OCI-LY3 (cell line): Measurements from ENCODE around the gene SLC25A44.

Experiments used
- CTCF ChIP-seq: fragments of 200-600, 300-600 bp; sonication (generic); IDR thresholded peaks from 2 replicates; pipeline ENCODE4 v1.5.1; 2014; ENCODE audit warnings: antibody characterized with exemption, low read length, low read depth
- EZH2phosphoT487 ChIP-seq: fragments of 200-600 bp; shearing (Covaris generic); IDR thresholded peaks from 2 replicates; pipeline ENCODE4 v1.6.1; 2018; ENCODE audit warnings: antibody characterized with exemption, mixed run types, low read depth

DNA sequence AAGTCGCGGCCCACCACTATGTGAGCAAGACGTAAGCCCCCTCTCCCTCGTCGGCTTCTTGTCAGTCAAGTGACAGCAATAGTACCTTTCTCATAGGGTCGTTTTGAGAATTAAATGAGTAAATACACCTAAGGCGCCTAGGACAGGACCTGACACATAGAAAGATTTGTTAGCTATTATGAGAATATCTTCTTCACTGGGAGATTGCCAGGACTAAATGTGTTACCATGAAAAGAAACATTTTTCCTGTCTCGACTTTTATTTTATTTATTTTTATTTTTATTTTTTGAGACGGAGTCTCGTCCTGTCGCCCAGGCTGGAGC lies 19.7 kb downstream of the SLC25A44 start:
- TF ChIP-seq CTCF (no peak), EZH2phosphoT487 (no peak)
